Measurements from ENCODE around the gene SLC5A5.

GRCh38 chr19:17862711-17863519 is 8.8 kb upstream of the SLC5A5 start:
- TF ChIP-seq CTCF (IDR thresholded peaks at IDR 0.05) (no peak), SIN3A (IDR thresholded peaks at IDR 0.05; ENCODE audit: borderline replicate concordance, insufficient read depth, low read depth, low read length) (no peak)
